ENCODE measurements around the gene KLK14. TPM values are rescaled to one million over a fixed set of nuclear protein-coding genes. Genes with fewer than 3 reads are reported as not detected.

Gene KLK14
- total RNA-seq, 2 donors from 2014 or later: not detected

- TF ChIP-seq POLR2A (IDR thresholded peaks at IDR 0.05): no peak
- TF ChIP-seq CTCF (IDR thresholded peaks at IDR 0.05): no peak
- DNase-seq: no peak
- intact Hi-C loops (cut with DNase I): loop anchor here (10.0 kb wide), 1 partner anchor 156 kb away; no protein-coding TSS in a partner anchor
Observed at GRCh38 chr19:51090471-51090870, 7.8 kb upstream of the KLK14 start.

GRCh38 chr19:51089786-51090185 lies 7.1 kb upstream of the KLK14 start:
- DNase-seq: no peak
- H3K27ac ChIP-seq: no peak overlapping the region

More at GRCh38 chr19:51090471-51090870, 7.8 kb upstream of the KLK14 start:
- Histone ChIP-seq H3K27me3 (no peaks in the 10 kb centered on the region), H3K9me3 (no peaks in the 10 kb centered on the region), H3K36me3 (replicated peaks in 1 of 2; ENCODE audit: insufficient read depth in 1 of 2, low read depth in 2 of 2) (no peaks in the 10 kb centered on the region), H3K27ac (no peak overlapping the region), H3K4me1 (peaks cover 24% of the 10 kb centered on the region), H3K4me3 (no peak overlapping the region)
- WGBS, 2 donors: 67 to 68% methylated on average over 8 of the region's 8 CpGs
- ATAC-seq: no peak

GRCh38 chr19:51086153-51086850 lies 3.6 kb upstream of the KLK14 start:
- 37 to 65% methylated on average over 5 to 18 of the region's 18 CpGs for WGBS, 2 donors
- Histone ChIP-seq H3K27me3 (no peaks in the 10 kb centered on the region), H3K36me3 (replicated peaks in 1 of 2; ENCODE audit: insufficient read depth in 1 of 2, low read depth in 2 of 2) (no peaks in the 10 kb centered on the region), H3K27ac (peak overlapping the region in 3 of 4 donors; percentile 32 to 76 (median 61)), H3K4me1 (peaks cover 23% of the 10 kb centered on the region), H3K9me3 (no peaks in the 10 kb centered on the region), H3K4me3 (no peak overlapping the region)
- intact Hi-C loops (cut with DNase I): no loop called here
- ATAC-seq (peak; percentile 98), DNase-seq (peak; percentile 91 to 95 (median 94))
- TF ChIP-seq CTCF (IDR thresholded peaks at IDR 0.05): no peak
- TF ChIP-seq POLR2A (IDR thresholded peaks at IDR 0.05): no peak

More at GRCh38 chr19:51089786-51090185, 7.1 kb upstream of the KLK14 start:
- H3K9me3 ChIP-seq: no peaks in the 10 kb centered on the region
- TF ChIP-seq POLR2A (IDR thresholded peaks at IDR 0.05): no peak
- TF ChIP-seq CTCF (IDR thresholded peaks at IDR 0.05): no peak
- intact Hi-C loops (cut with DNase I): loop anchor here (10.0 kb wide), 1 partner anchor 155 kb away; no protein-coding TSS in a partner anchor
- H3K4me1 ChIP-seq: peaks cover 23% of the 10 kb centered on the region
- no peaks in the 10 kb centered on the region for H3K27me3 ChIP-seq
- no peak overlapping the region for H3K4me3 ChIP-seq
- no peaks in the 10 kb centered on the region for H3K36me3 ChIP-seq (replicated peaks in 1 of 2; ENCODE audit: insufficient read depth in 1 of 2, low read depth in 2 of 2)
- 88 to 92% methylated on average over 17 of the region's 17 CpGs for WGBS, 2 donors
- no peak for ATAC-seq

GRCh38 chr19:51084505-51084904 lies 1.8 kb upstream of the KLK14 start:
- no peaks in the 10 kb centered on the region for H3K9me3 ChIP-seq
- intact Hi-C loops (cut with DNase I): no loop called here
- DNase-seq (no peak), ATAC-seq (no peak)
- 82 to 83% methylated on average over 6 to 7 of the region's 7 CpGs for WGBS, 2 donors
- no peak overlapping the region for H3K27ac ChIP-seq
- H3K4me3 ChIP-seq: no peak overlapping the region
- H3K36me3 ChIP-seq (replicated peaks in 1 of 2; ENCODE audit: insufficient read depth in 1 of 2, low read depth in 2 of 2): no peaks in the 10 kb centered on the region
- TF ChIP-seq POLR2A (IDR thresholded peaks at IDR 0.05) (no peak), CTCF (IDR thresholded peaks at IDR 0.05) (no peak)
- H3K27me3 ChIP-seq: no peaks in the 10 kb centered on the region
- H3K4me1 ChIP-seq: peaks cover 26% of the 10 kb centered on the region

GRCh38 chr19:51083783-51084182 lies 1.1 kb upstream of the KLK14 start:
- ATAC-seq: no peak
- H3K4me3 ChIP-seq: no peak overlapping the region
- intact Hi-C loops (cut with DNase I): no loop called here
- no peak for DNase-seq
- H3K27me3 ChIP-seq: no peaks in the 10 kb centered on the region
- H3K9me3 ChIP-seq: no peaks in the 10 kb centered on the region
- 77 to 83% methylated on average over 14 of the region's 14 CpGs for WGBS, 2 donors
- H3K36me3 ChIP-seq (replicated peaks in 1 of 2; ENCODE audit: insufficient read depth in 1 of 2, low read depth in 2 of 2): no peaks in the 10 kb centered on the region
- TF ChIP-seq CTCF (IDR thresholded peaks at IDR 0.05): no peak
- TF ChIP-seq POLR2A (IDR thresholded peaks at IDR 0.05): no peak
- no peak overlapping the region for H3K27ac ChIP-seq
- peaks cover 29% of the 10 kb centered on the region for H3K4me1 ChIP-seq
